HepG2 (cell line): ENCODE results near the gene CTDSP1. TPM values are rescaled to one million over a fixed set of nuclear protein-coding genes. Genes with fewer than 3 reads are reported as not detected.

Experiments
- ASH2L ChIP-seq: fragments of 300-600, 200-600 bp; sonication (generic); IDR thresholded peaks from 2 replicates; pipeline ENCODE4 v1.7.0; 2017; ENCODE audit warnings: low read depth, mild to moderate bottlenecking, moderate library complexity, mixed read lengths, low read length; ENCODE audit not compliant: insufficient read length
- ATF2 ChIP-seq: sonication (generic); formaldehyde crosslinking; IDR thresholded peaks from 2 replicates; pipeline ENCODE4 v1.4.0; 2020; ENCODE audit warnings: missing genetic modification reagents
- CREM ChIP-seq, 2 experiments: sonication (generic) in 1 of 2; formaldehyde crosslinking in 1 of 2; IDR thresholded peaks; 2 replicates each; pipeline versions ENCODE4 v1.4.0 to v1.6.1; 2016 to 2020; ENCODE audit warnings: antibody characterized with exemption in 1 of 2, mild to moderate bottlenecking in 1 of 2, missing genetic modification reagents in 1 of 2
- EP300 ChIP-seq, 3 experiments: sonication (generic) in 1 of 3; formaldehyde crosslinking in 1 of 3; IDR thresholded peaks; 2 replicates each; pipeline versions ENCODE4 v1.5.1 to v1.6.1; 2011 to 2020; ENCODE audit warnings: low read depth in 2 of 3, low read length in 2 of 3, borderline replicate concordance in 1 of 3, improper control_type of control experiment in 1 of 3, mild to moderate bottlenecking in 1 of 3, missing genetic modification reagents in 1 of 3, moderate library complexity in 1 of 3
- ESRRA ChIP-seq: sonication (generic); formaldehyde crosslinking; IDR thresholded peaks from 2 replicates; pipeline ENCODE4 v1.5.1; 2020; ENCODE audit warnings: mild to moderate bottlenecking, low read depth, missing genetic modification reagents
- ETV5 ChIP-seq: IDR thresholded peaks from 2 replicates; pipeline ENCODE4 v1.6.1; 2018; ENCODE audit warnings: missing biosample characterization, missing genetic modification reagents, inconsistent platforms, borderline replicate concordance
- GATAD2A ChIP-seq: IDR thresholded peaks from 2 replicates; pipeline ENCODE4 v1.6.1; 2016
- KAT2B ChIP-seq: fragments of 150-350 bp; IDR thresholded peaks from 2 replicates; pipeline ENCODE4 v1.6.1; 2014; ENCODE audit warnings: low read depth, low read length, borderline replicate concordance
- MAFF ChIP-seq: IDR thresholded peaks from 2 replicates; pipeline ENCODE4 v1.6.1; 2011; ENCODE audit warnings: low read depth, low read length, improper control_type of control experiment
- MEIS2 ChIP-seq: sonication (generic); formaldehyde crosslinking; IDR thresholded peaks from 2 replicates; pipeline ENCODE4 v1.9.0; 2021; ENCODE audit warnings: mild to moderate bottlenecking, missing genetic modification reagents
- MIXL1 ChIP-seq: IDR thresholded peaks from 2 replicates; pipeline ENCODE4 v1.6.1; 2016
- PCBP1 ChIP-seq: fragments of 200-400 bp; formaldehyde crosslinking; IDR thresholded peaks from 2 replicates; pipeline ENCODE4 v1.6.1; 2017; ENCODE audit warnings: mild to moderate bottlenecking, low read depth, low read length, borderline replicate concordance
- RARG ChIP-seq: sonication (generic); formaldehyde crosslinking; IDR thresholded peaks from 2 replicates; pipeline ENCODE4 v1.4.0; 2020; ENCODE audit warnings: low read depth, mild to moderate bottlenecking, missing genetic modification reagents
- RBAK ChIP-seq: sonication (generic); formaldehyde crosslinking; IDR thresholded peaks from 2 replicates; pipeline ENCODE4 v1.5.1; 2020; ENCODE audit warnings: mild to moderate bottlenecking, missing genetic modification reagents
- SRY ChIP-seq: sonication (generic); formaldehyde crosslinking; IDR thresholded peaks from 2 replicates; pipeline ENCODE4 v1.8.0; 2022; ENCODE audit warnings: mild to moderate bottlenecking, missing genetic modification reagents
- TBX3 ChIP-seq: fragments of 450-650 bp; IDR thresholded peaks from 2 replicates; pipeline ENCODE4 v1.6.1; 2017; ENCODE audit warnings: antibody characterized with exemption, mild to moderate bottlenecking, inconsistent platforms, borderline replicate concordance
- TEAD3 ChIP-seq: optimal IDR thresholded peaks from 2 replicates; pipeline ENCODE3; 2016; ENCODE audit warnings: borderline replicate concordance
- ZBTB46 ChIP-seq: sonication (generic); formaldehyde crosslinking; IDR thresholded peaks from 2 replicates; pipeline ENCODE4 v1.4.0; 2020; ENCODE audit warnings: mild to moderate bottlenecking, missing genetic modification reagents, borderline replicate concordance
- ZHX1 ChIP-seq: sonication (generic); formaldehyde crosslinking; IDR thresholded peaks from 2 replicates; pipeline ENCODE4 v1.8.1; 2022; ENCODE audit warnings: low read depth, mild to moderate bottlenecking, missing genetic modification reagents
- ZIK1 ChIP-seq: sonication (generic); formaldehyde crosslinking; IDR thresholded peaks from 2 replicates; pipeline ENCODE4 v1.5.0; 2020; ENCODE audit warnings: mild to moderate bottlenecking, low read depth, missing genetic modification reagents, borderline replicate concordance
- ZMAT5 ChIP-seq: sonication (generic); formaldehyde crosslinking; IDR thresholded peaks from 2 replicates; pipeline ENCODE4 v1.5.0; 2020; ENCODE audit warnings: mild to moderate bottlenecking, low read depth, missing genetic modification reagents, borderline replicate concordance
- ZNF569 ChIP-seq: sonication (generic); formaldehyde crosslinking; IDR thresholded peaks from 2 replicates; pipeline ENCODE4 v1.5.0; 2020; ENCODE audit warnings: mild to moderate bottlenecking, missing genetic modification reagents, moderate library complexity, borderline replicate concordance
- ZNF598 ChIP-seq: sonication (generic); formaldehyde crosslinking; IDR thresholded peaks from 2 replicates; pipeline ENCODE4 v1.5.1; 2020; ENCODE audit warnings: mild to moderate bottlenecking, missing genetic modification reagents, borderline replicate concordance
- ZNF788 ChIP-seq: sonication (generic); formaldehyde crosslinking; IDR thresholded peaks from 2 replicates; pipeline ENCODE4 v1.5.0; 2020; ENCODE audit warnings: mild to moderate bottlenecking, missing genetic modification reagents, borderline replicate concordance
- ZNF879 ChIP-seq: sonication (generic); formaldehyde crosslinking; IDR thresholded peaks from 2 replicates; pipeline ENCODE4 v1.8.1; 2023; ENCODE audit warnings: missing genetic modification reagents
- polyA plus RNA-seq, 8 experiments: library from polyadenylated mRNA; depleted of rRNA in 3 of 8; stranded (reverse) in 7 of 8; unstranded in 1 of 8; fragments of >200 nt; fragmentation: Illumina TruSeq in 4 of 8; extraction: Trizol in 4 of 8; gene quantifications; 2 replicates each; pipeline versions ENCODE4 v1.2.1 to v1.2.3, GENCODE V29; 2011 to 2016; ENCODE audit warnings: low read depth in 4 of 8, missing spikeins in 1 of 8, mixed read lengths in 1 of 8; ENCODE audit not compliant: insufficient read depth in 1 of 8
- total RNA-seq, 5 experiments: library from RNA; depleted of rRNA; stranded (reverse); fragments of >200 nt; fragmentation: Illumina TruSeq; extraction: Trizol; gene quantifications; 2 replicates each; pipeline ENCODE4 v1.2.3, GENCODE V29; 2016; ENCODE audit warnings: low read depth in 1 of 5

The CTDSP1 gene
- total and polyA plus RNA-seq, 2 of the 13 experiments (the other 11 are each of a cell fraction or from before 2014, with no cell fraction given), result 91.0 to 268 TPM

GRCh38 chr2:218448934-218449333 lies 49.3 kb downstream of the CTDSP1 start (continued):
- no peak for TF ChIP-seq MEIS2 (CRISPR knock-in tag)
- peak in 1 of 2 experiments; percentile 78; a peak in 2 of 4 replicates for TF ChIP-seq EP300 (IDR thresholded peaks at IDR 0.05; ENCODE audit: low read depth in 2 of 2, low read length in 2 of 2)
- TF ChIP-seq EP300 (CRISPR knock-in tag; IDR thresholded peaks at IDR 0.05; ENCODE audit: borderline replicate concordance), result no peak; the same call in 1 of the 2 replicates
- TF ChIP-seq KAT2B, result no peak
- no peak for TF ChIP-seq RBAK
- TF ChIP-seq PCBP1, result no peak
- TF ChIP-seq TEAD3 (CRISPR knock-in tag), result peak; percentile 60
- TF ChIP-seq ZNF598 (CRISPR knock-in tag), result no peak
- TF ChIP-seq ZMAT5, result no peak
- TF ChIP-seq ATF2, result no peak
- peak; percentile 90 for TF ChIP-seq GATAD2A (CRISPR knock-in tag)
- no peak for TF ChIP-seq ZIK1 (CRISPR knock-in tag)
- TF ChIP-seq TBX3, result peak; percentile 53; the same call in 1 of the 2 replicates
- TF ChIP-seq MAFF, result no peak
- TF ChIP-seq ZNF788, result no peak; the same call in 1 of the 2 replicates
- peak; percentile 93 for TF ChIP-seq MIXL1 (CRISPR knock-in tag)
- TF ChIP-seq ZNF569 (CRISPR knock-in tag), result no peak
- no peak for TF ChIP-seq SRY (CRISPR knock-in tag)
- no peak for TF ChIP-seq RARG (CRISPR knock-in tag)
- TF ChIP-seq ZNF879, result no peak
- no peak for TF ChIP-seq ASH2L
- no peak for TF ChIP-seq ESRRA (CRISPR knock-in tag)
- no peak for TF ChIP-seq ZHX1 (CRISPR knock-in tag)
- no peak for TF ChIP-seq ZBTB46
- peak; percentile 86; the same call in 1 of the 2 replicates for TF ChIP-seq ETV5 (CRISPR knock-in tag)
- TF ChIP-seq CREM (IDR thresholded peaks at IDR 0.05), result peak; percentile 39; the same call in 1 of the 2 replicates
- TF ChIP-seq CREM (CRISPR knock-in tag; IDR thresholded peaks at IDR 0.05), result no peak
